ENCODE data around the gene DCXR. TPM values are rescaled to one million over a fixed set of nuclear protein-coding genes. Genes with fewer than 3 reads are reported as not detected.

Gene DCXR
- total RNA-seq, 1 experiment from 2014 or later: 140 TPM

GRCh38 chr17:82050761-82051641, 13.5 kb upstream of the DCXR start:
- H3K27ac ChIP-seq (ENCODE audit: low read depth, low read length, poor library complexity, severe bottlenecking): peak overlapping the region; percentile 72
- intact Hi-C loops (cut with micrococcal nuclease; ENCODE audit: unreplicated experiment): no loop called here
- H3K4me1 ChIP-seq (ENCODE audit: insufficient read depth, low read length, poor library complexity, severe bottlenecking): peaks cover 9% of the 10 kb centered on the region
- BruUV-seq (replicated peaks): no TSS peak
- ChIA-PET CTCF (interaction anchor here (0.5 to 1.7 kb wide), 2 partner anchors 10 to 13 kb away, joined by 4 to 5 read pairs; partner anchors contain the start of gene DCXR), POLR2A (ENCODE audit: low non-redundant PET) (interaction anchor here (0.6 kb wide), 2 partner anchors 37 to 185 kb away, joined by 4 read pairs; no protein-coding TSS in a partner anchor)
- no peak for TF ChIP-seq EZH2 (IDR thresholded peaks at IDR 0.05; ENCODE audit: borderline replicate concordance, low read depth, low read length, poor library complexity, severe bottlenecking)
- no peak for TF ChIP-seq CTCF (conservative IDR thresholded peaks at IDR 0.05; ENCODE audit: low read depth, low read length)
- no peak for DNase-seq (ENCODE audit: low spot score)
- H3K36me3 ChIP-seq (ENCODE audit: insufficient read depth, low read length, poor library complexity, severe bottlenecking): peaks cover 43% of the 10 kb centered on the region
- H3K4me3 ChIP-seq (ENCODE audit: low read depth, low read length, poor library complexity, severe bottlenecking): peak overlapping the region; percentile 96
- H3K27me3 ChIP-seq (replicated peaks; ENCODE audit: insufficient read depth, low read depth, low read length, poor library complexity): no peaks in the 10 kb centered on the region
- H3K9me3 ChIP-seq (ENCODE audit: low read depth, low read length, poor library complexity, severe bottlenecking): no peaks in the 10 kb centered on the region

DNA sequence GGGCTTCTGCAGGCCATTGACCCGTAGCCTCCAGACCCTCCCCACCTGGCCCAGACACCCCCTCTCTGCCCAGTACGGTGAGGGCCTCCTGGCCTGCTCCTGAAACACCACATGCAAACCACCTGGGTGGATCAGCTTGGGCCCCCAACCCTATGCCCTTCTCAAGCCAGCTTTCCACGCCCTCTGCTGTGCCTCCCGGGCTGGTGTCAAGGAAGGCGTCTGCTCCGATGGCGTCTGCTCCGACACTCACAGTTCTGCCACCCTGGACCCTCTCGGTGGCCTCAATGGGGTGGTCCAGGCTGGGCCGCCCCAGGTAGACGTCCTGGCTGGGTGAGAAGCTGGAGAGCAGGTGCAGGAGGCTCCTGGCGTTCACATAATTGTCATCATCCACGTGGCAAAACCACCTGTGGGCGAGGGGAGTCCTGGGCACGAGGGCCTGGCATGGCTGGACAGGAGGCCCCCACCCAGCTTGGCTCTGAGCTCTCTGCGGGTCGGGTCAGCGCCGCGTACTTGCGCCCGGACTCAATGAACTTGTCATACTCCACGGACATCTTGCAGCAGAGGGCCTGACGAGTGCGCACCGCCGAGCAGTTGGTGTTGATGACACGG, 12.8 kb upstream of the DCXR start:
- Histone ChIP-seq H3K27me3 (replicated peaks; ENCODE audit: insufficient read depth, low read depth, low read length, poor library complexity) (no peaks in the 10 kb centered on the region), H3K36me3 (ENCODE audit: insufficient read depth, low read length, poor library complexity, severe bottlenecking) (peaks cover 35% of the 10 kb centered on the region), H3K4me1 (ENCODE audit: insufficient read depth, low read length, poor library complexity, severe bottlenecking) (peaks cover 9% of the 10 kb centered on the region), H3K9me3 (ENCODE audit: low read depth, low read length, poor library complexity, severe bottlenecking) (no peaks in the 10 kb centered on the region), H3K4me3 (ENCODE audit: low read depth, low read length, poor library complexity, severe bottlenecking) (peak overlapping the region; percentile 96), H3K27ac (ENCODE audit: low read depth, low read length, poor library complexity, severe bottlenecking) (no peak overlapping the region)
- no peak for TF ChIP-seq CTCF (conservative IDR thresholded peaks at IDR 0.05; ENCODE audit: low read depth, low read length)
- TF ChIP-seq EZH2 (IDR thresholded peaks at IDR 0.05; ENCODE audit: borderline replicate concordance, low read depth, low read length, poor library complexity, severe bottlenecking): no peak
- intact Hi-C loops (cut with micrococcal nuclease; ENCODE audit: unreplicated experiment): no loop called here
- POLR2A ChIA-PET (ENCODE audit: low non-redundant PET): interaction anchor here (0.6 kb wide), 1 partner anchor 215 kb away, joined by 3 read pairs; the partner anchor contains the start of gene PPP1R27
- BruUV-seq (replicated peaks): TSS peak; percentile 56
- no peak for DNase-seq (ENCODE audit: low spot score)
- CTCF ChIA-PET: interaction anchor here (1.7 kb wide), 1 partner anchor 13 kb away, joined by 5 read pairs; the partner anchor contains the start of gene DCXR

- CTCF ChIA-PET: interaction anchor here (1.7 kb wide), 1 partner anchor 12 kb away, joined by 5 read pairs; the partner anchor contains the start of gene DCXR
- intact Hi-C loops (cut with micrococcal nuclease; ENCODE audit: unreplicated experiment): no loop called here
- no peak for TF ChIP-seq CTCF (conservative IDR thresholded peaks at IDR 0.05; ENCODE audit: low read depth, low read length)
- TF ChIP-seq EZH2 (IDR thresholded peaks at IDR 0.05; ENCODE audit: borderline replicate concordance, low read depth, low read length, poor library complexity, severe bottlenecking): no peak
- H3K36me3 ChIP-seq (ENCODE audit: insufficient read depth, low read length, poor library complexity, severe bottlenecking): peaks cover 28% of the 10 kb centered on the region
- H3K9me3 ChIP-seq (ENCODE audit: low read depth, low read length, poor library complexity, severe bottlenecking): no peaks in the 10 kb centered on the region
- POLR2A ChIA-PET (ENCODE audit: low non-redundant PET): interaction anchor here (0.6 kb wide), 1 partner anchor 215 kb away, joined by 3 read pairs; the partner anchor contains the start of gene PPP1R27
- no peak overlapping the region for H3K27ac ChIP-seq (ENCODE audit: low read depth, low read length, poor library complexity, severe bottlenecking)
- H3K4me3 ChIP-seq (ENCODE audit: low read depth, low read length, poor library complexity, severe bottlenecking): no peak overlapping the region
- no peaks in the 10 kb centered on the region for H3K27me3 ChIP-seq (replicated peaks; ENCODE audit: insufficient read depth, low read depth, low read length, poor library complexity)
- BruUV-seq (replicated peaks): no TSS peak
- peaks cover 9% of the 10 kb centered on the region for H3K4me1 ChIP-seq (ENCODE audit: insufficient read depth, low read length, poor library complexity, severe bottlenecking)
- DNase-seq (ENCODE audit: low spot score): no peak
Observed at GRCh38 chr17:82049521-82049971, 12.0 kb upstream of the DCXR start.

All from A673 (cell line).